Measurements from ENCODE around the gene SOCS3.

- no peak for TF ChIP-seq EZH2 (IDR thresholded peaks at IDR 0.05; ENCODE audit: insufficient read depth, poor library complexity, severe bottlenecking)
- no peak for TF ChIP-seq EZH2phosphoT487 (IDR thresholded peaks at IDR 0.05; ENCODE audit: insufficient read depth, low read depth)
Measured at GRCh38 chr17:78367193-78367592, 7.3 kb upstream of the SOCS3 start.
